ENCODE measurements around the gene MSI2.

DNA sequence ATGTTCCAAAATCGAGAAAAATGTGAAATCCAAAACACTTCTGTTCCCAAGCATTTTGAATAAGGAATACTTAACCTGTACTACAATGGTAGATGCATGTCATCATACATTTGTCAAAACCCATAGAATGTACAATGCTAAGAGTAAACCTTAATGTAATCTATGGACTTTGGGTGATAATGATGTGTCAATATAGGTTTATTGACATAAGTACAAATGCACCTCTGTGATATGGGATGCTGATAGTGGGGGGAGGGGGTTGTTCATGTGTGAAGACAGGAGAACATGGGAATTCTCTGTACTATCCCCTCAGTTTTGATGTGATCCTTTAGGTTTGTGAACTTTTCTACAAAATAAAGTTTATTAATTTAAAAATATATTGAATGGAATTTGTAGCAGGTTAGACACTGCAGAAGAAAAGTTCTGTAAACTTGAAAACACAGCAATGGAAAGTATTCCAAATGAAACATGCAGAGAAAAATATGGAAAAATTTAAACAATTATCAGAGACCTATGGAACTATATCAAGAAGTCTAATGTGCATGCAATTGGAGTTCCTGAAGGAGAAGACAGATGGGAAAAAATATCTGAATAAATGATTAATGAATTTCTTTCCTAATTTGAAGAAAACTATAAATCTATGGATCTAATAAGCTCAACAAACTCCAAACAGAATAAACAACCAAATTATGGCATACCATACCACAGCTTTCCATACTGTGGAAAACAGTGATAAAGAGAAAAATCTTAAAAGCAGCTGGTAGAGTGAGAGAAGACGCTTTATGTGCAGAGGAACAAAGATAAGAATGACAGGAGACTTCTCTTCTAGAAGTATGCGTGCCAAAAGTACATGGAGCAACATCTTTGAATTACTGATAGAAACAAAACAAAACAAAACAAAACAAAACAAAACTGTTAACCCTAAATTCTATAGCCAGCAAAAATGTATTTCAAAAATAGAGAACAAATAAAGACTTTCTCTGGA lies 34.7 kb upstream of the MSI2 start:
- no peak for TF ChIP-seq EZH2 (IDR thresholded peaks at IDR 0.05; ENCODE audit: low read depth, unreplicated experiment)
- TF ChIP-seq, protein P1, sequence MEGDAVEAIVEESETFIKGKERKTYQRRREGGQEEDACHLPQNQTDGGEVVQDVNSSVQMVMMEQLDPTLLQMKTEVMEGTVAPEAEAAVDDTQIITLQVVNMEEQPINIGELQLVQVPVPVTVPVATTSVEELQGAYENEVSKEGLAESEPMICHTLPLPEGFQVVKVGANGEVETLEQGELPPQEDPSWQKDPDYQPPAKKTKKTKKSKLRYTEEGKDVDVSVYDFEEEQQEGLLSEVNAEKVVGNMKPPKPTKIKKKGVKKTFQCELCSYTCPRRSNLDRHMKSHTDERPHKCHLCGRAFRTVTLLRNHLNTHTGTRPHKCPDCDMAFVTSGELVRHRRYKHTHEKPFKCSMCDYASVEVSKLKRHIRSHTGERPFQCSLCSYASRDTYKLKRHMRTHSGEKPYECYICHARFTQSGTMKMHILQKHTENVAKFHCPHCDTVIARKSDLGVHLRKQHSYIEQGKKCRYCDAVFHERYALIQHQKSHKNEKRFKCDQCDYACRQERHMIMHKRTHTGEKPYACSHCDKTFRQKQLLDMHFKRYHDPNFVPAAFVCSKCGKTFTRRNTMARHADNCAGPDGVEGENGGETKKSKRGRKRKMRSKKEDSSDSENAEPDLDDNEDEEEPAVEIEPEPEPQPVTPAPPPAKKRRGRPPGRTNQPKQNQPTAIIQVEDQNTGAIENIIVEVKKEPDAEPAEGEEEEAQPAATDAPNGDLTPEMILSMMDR (conservative IDR thresholded peaks at IDR 0.05; ENCODE audit: low read depth in 2 of 2), result no peak
- TF ChIP-seq POLR2AphosphoS5 (IDR thresholded peaks at IDR 0.05; ENCODE audit: low read depth), result no peak
- no peak for TF ChIP-seq CREB1 (CRISPR knock-in tag; IDR thresholded peaks at IDR 0.05; ENCODE audit: low read depth)

All from GM23338 (cell line).